ENCODE data around the gene MAL. TPM values are rescaled to one million over a fixed set of nuclear protein-coding genes. Genes with fewer than 3 reads are reported as not detected.

MAL gene
- total and polyA plus RNA-seq, 2 experiments from 2014 or later = 0.24 to 0.31 TPM

- TF ChIP-seq ZNF462 (CRISPR knock-in tag; IDR thresholded peaks at IDR 0.05) (no peak), ETS1 (IDR thresholded peaks at IDR 0.05) (no peak), JUNB (IDR thresholded peaks at IDR 0.05; ENCODE audit: unreplicated experiment) (no peak), ZNF331 (CRISPR knock-in tag; IDR thresholded peaks at IDR 0.05; ENCODE audit: low read depth) (no peak), REST (IDR thresholded peaks at IDR 0.05; ENCODE audit: unreplicated experiment) (no peak), POLR2AphosphoS5 (IDR thresholded peaks at IDR 0.05; ENCODE audit: low read depth) (no peak), ZNF114 (CRISPR knock-in tag; IDR thresholded peaks at IDR 0.05) (no peak), CREB1 (CRISPR knock-in tag; IDR thresholded peaks at IDR 0.05; ENCODE audit: low read depth) (no peak), EZH2phosphoT487 (IDR thresholded peaks at IDR 0.05; ENCODE audit: unreplicated experiment) (no peak)
Observed at GRCh38 chr2:95034818-95035217, 9.3 kb downstream of the MAL start (continued).
